ENCODE measurements around the gene GAGE12F.
"Not testable (repeated sequence)": the region's sequence is repeated elsewhere in the genome, so short reads cannot be mapped to it uniquely, and the experiment has no call there.

The GAGE12F gene, protein sequence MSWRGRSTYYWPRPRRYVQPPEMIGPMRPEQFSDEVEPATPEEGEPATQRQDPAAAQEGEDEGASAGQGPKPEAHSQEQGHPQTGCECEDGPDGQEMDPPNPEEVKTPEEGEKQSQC

GRCh38 chrX:49560542-49560941, at the start of gene GAGE12F:
GAGE12F (plus strand) TSS chrX:49560842; CDS start chrX:49561997, 1,155 bp downstream.
- not testable (repeated sequence) for DNase-seq

DNA sequence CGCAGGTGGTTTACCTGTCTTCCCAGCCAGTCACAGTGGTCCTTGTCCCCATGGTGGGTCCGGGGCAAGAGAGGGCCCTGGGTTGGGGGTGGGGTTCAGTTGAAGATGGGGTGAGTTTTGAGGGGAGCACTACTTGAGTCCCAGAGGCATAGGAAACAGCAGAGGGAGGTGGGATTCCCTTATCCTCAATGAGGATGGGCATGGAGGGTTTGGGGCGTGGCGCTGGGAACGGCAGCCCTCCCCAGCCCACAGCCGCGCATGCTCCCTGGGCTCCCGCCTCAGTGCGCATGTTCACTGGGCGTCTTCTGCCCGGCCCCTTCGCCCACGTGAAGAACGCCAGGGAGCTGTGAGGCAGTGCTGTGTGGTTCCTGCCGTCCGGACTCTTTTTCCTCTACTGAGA, 28.8 kb upstream of the GAGE12F start, which contains the start of gene GAGE12C:
TSS of gene GAGE12C (plus strand) at position 301 of the 400 bp plus-strand sequence. CDS start 1,155 bp downstream, outside the sequence.
- not testable (repeated sequence) for DNase-seq

GRCh38 chrX:49541433-49541832, 19.2 kb upstream of the GAGE12F start, which contains the start of gene GAGE12D:
GAGE12D (plus strand) TSS chrX:49541733; CDS start chrX:49542888, 1,155 bp downstream.
- not testable (repeated sequence) for DNase-seq

DNA sequence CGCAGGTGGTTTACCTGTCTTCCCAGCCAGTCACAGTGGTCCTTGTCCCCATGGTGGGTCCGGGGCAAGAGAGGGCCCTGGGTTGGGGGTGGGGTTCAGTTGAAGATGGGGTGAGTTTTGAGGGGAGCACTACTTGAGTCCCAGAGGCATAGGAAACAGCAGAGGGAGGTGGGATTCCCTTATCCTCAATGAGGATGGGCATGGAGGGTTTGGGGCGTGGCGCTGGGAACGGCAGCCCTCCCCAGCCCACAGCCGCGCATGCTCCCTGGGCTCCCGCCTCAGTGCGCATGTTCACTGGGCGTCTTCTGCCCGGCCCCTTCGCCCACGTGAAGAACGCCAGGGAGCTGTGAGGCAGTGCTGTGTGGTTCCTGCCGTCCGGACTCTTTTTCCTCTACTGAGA, 9.7 kb upstream of the GAGE12F start, which contains the start of gene GAGE12E:
TSS of gene GAGE12E (plus strand) at position 301 of the 400 bp plus-strand sequence. CDS start 1,155 bp downstream, outside the sequence.
- not testable (repeated sequence) for DNase-seq

DNA sequence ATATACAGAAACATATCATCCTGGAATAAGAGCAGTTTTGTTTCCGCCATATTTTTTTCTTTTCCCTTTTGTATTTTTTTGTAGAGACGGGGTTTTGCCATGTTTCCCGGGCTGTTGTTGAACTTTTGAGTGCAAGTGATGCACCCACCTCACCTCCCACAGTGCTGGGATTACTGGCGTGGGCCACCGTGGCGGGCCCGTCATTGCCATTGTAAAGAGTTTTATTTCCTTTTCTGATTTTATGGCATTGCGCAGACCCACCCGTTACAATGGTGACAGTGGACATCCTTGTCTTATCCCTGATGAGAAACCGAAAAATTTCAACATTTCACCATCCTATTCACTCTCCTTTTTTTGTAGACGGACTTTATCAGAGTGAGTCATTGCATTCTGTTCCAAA, 8.1 kb downstream of the GAGE12F start:
- DNase-seq: not testable (repeated sequence)

DNA sequence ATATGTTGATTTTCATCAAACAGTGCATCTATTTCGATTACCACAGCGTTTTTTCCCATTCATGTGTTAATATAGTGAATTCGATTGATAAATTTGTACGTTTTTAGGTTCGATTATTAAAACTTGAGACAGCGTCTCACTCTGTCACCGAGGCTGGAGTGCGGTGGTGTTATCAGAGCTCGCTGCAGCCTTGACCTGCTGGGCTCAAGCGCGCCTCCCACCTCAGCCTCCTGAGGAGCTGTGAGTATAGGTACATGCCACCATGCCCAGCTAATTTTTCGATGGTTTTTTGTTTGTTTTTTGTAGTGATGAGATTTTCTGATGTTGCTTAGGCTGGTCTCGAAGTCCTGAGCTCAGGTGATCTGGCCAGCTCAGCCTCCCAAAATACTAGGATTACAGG, 8.5 kb downstream of the GAGE12F start:
- DNase-seq: not testable (repeated sequence)

DNA sequence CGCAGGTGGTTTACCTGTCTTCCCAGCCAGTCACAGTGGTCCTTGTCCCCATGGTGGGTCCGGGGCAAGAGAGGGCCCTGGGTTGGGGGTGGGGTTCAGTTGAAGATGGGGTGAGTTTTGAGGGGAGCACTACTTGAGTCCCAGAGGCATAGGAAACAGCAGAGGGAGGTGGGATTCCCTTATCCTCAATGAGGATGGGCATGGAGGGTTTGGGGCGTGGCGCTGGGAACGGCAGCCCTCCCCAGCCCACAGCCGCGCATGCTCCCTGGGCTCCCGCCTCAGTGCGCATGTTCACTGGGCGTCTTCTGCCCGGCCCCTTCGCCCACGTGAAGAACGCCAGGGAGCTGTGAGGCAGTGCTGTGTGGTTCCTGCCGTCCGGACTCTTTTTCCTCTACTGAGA, 9.5 kb downstream of the GAGE12F start, which contains the start of gene GAGE12G:
TSS of gene GAGE12G (plus strand) at position 301 of the 400 bp plus-strand sequence. CDS start 1,155 bp downstream, outside the sequence.
- not testable (repeated sequence) for DNase-seq

GRCh38 chrX:49579649-49580048, 19.0 kb downstream of the GAGE12F start, which contains the start of gene GAGE12H:
GAGE12H (plus strand) TSS chrX:49579949; CDS start chrX:49581104, 1,155 bp downstream.
- not testable (repeated sequence) for DNase-seq

DNA sequence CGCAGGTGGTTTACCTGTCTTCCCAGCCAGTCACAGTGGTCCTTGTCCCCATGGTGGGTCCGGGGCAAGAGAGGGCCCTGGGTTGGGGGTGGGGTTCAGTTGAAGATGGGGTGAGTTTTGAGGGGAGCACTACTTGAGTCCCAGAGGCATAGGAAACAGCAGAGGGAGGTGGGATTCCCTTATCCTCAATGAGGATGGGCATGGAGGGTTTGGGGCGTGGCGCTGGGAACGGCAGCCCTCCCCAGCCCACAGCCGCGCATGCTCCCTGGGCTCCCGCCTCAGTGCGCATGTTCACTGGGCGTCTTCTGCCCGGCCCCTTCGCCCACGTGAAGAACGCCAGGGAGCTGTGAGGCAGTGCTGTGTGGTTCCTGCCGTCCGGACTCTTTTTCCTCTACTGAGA, 28.6 kb downstream of the GAGE12F start, which contains the start of gene GAGE2A:
TSS of gene GAGE2A (plus strand) at position 301 of the 400 bp plus-strand sequence. CDS start 1,155 bp downstream, outside the sequence.
- not testable (repeated sequence) for DNase-seq

DNA sequence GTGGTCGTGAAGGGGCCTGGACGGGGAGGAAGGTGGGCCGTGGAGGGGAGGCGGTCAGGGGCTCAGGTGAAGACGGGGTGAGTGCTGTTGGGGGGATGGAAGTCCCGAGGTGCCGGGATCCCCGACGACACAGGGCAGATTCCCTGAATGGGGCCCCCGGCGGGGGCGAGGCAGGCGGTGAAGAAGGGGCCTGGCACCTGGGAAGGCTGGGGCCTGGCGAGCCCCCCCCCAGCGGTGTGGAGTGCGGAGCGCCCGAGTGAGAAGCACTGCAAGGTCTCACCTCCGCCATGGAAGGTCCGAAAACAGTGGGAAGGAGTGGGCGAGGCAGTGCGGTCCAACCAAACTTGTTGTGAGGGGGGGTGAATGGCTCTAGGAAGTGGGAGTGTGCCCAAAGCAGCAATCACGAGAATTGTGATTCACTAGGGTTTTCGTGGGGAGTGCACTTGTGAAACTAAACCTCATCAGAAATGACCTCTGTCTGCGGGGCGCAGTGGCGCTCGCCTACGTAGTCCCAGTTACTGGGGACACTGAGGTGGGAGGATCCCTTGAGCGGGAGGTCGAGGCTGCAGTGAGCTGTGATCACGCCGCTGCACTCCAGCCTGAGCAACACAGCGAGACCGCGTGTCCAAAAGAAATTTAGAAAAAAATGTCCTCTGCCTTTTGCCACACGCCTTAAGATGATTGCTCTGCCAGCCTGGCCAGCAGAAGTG, 29.3 kb downstream of the GAGE12F start:
- not testable (repeated sequence) for DNase-seq

GRCh38 chrX:49590488-49590887, 29.8 kb downstream of the GAGE12F start:
- not testable (repeated sequence) for DNase-seq

DNA sequence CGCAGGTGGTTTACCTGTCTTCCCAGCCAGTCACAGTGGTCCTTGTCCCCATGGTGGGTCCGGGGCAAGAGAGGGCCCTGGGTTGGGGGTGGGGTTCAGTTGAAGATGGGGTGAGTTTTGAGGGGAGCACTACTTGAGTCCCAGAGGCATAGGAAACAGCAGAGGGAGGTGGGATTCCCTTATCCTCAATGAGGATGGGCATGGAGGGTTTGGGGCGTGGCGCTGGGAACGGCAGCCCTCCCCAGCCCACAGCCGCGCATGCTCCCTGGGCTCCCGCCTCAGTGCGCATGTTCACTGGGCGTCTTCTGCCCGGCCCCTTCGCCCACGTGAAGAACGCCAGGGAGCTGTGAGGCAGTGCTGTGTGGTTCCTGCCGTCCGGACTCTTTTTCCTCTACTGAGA, 38.1 kb downstream of the GAGE12F start, which contains the start of gene GAGE1:
TSS of gene GAGE1 (plus strand) at position 301 of the 400 bp plus-strand sequence. CDS start 1,155 bp downstream, outside the sequence.
- not testable (repeated sequence) for DNase-seq

DNA sequence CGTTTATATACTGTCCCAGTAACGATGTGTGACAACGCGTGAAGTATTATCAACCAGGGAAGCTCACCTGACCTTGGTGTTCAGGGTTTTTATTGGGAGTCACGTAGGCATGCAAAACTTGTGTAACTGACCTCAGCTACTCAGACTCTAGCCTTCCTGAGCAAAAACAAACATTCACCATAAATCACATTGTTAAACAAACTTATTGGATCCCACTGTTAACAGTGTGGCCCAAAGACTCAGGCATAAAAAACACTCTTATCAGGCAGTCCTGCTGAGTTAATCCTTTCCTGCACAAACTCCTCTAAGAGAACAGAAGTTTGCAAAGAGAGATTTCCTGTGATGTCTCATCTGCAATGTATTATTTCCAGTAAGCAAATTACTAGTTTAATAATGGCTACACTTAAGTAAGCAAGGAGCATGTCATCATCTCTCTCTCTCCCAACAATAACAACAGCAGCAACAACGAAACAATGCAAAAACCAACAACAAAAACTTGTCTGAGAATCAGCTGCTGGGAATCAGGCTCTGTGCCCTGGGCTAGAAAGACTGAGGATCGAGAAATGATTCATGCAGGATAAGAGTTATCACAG, 50.2 kb downstream of the GAGE12F start:
- DNase-seq: no peak
